HG03342 (cell line): Measurements from ENCODE around the gene GNB3.

Experiments
- ATAC-seq: cut with Tn5 transposase; IDR thresholded peaks from one replicate; pipeline ENCODE4 v1.9.1; 2021; ENCODE audit warnings: mild to moderate bottlenecking, moderate library complexity; ENCODE audit not compliant: unreplicated experiment

The GNB3 gene

GRCh38 chr12:6823182-6824084, 17.3 kb upstream of the GNB3 start:
- ATAC-seq: no peak

DNA sequence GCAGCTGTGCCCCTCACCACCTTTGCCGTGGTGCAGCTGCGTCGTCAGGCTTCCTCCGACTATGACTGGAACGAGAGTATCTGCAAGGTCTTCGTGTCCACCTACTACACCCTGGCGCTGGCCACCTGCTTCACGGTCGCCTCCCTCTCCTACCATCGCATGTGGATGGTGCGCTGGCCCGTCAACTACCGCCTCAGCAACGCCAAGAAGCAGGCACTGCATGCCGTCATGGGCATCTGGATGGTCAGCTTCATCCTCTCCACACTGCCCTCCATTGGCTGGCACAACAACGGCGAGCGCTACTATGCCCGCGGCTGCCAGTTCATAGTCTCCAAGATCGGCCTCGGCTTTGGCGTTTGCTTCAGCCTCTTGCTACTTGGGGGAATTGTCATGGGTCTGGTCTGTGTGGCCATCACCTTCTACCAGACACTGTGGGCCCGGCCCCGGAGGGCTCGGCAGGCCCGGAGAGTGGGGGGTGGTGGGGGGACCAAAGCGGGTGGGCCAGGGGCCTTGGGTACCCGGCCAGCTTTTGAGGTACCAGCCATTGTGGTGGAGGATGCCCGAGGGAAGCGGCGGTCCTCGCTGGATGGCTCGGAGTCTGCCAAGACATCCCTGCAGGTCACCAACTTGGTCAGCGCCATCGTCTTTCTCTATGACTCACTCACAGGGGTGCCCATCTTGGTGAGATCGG, 16.5 kb upstream of the GNB3 start:
- ATAC-seq: no peak

DNA sequence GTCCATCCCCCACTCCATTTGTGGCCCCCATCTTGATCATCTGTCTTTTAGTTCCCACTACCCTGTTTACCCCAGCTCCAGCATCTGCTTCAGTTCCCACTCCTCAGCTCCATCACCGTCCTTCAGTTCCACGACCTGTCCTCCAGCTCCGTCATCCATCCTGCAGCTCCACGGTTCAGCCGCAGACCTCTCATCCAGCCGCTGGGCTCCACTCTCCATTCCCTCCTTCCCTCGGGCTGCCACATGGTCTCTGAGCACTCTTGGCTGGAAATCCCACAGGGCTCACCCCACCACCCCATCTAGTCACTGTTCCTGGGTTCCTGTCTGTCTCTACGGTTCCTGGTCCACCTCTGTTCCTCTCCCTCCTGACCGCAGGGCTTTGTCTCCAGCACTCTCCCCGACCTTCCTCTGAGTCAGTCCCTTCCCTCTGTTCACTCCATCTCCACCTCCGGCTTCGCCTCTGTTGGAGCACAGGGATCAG, 15.8 kb upstream of the GNB3 start:
- no peak for ATAC-seq

DNA sequence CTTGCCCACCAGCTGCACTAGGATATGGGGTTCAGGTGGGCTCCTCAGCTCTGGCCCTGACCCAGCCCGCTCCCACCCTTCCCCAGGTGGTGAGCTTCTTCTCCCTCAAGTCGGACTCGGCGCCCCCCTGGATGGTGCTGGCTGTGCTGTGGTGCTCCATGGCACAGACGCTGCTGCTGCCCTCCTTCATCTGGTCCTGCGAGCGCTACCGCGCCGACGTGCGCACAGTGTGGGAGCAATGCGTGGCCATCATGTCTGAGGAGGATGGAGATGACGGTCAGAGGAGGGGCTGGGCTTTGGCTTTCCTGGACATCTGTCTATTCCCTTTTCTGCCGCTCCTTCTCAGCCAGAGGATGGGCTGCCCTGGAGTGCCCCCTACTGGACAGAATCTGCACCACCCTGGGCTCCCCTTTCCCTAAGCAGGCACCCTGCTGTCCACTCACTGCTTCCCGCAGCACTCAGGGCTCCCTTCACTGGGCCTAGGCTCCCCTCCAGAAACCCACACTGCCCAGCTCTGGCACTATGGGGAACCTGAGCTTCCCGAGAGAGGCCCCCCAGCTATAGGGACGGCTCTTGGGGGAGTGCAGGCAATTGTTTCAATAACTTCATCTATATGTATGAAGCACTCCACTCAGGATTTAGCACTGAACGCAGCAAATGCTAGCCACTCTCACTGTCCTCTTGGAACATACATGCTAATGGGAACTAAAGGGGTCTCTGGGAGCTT, 15.2 kb upstream of the GNB3 start:
- no peak for ATAC-seq

GRCh38 chr12:6826125-6826733, 14.5 kb upstream of the GNB3 start:
- no peak for ATAC-seq

GRCh38 chr12:6826734-6827436, 13.8 kb upstream of the GNB3 start:
- no peak for ATAC-seq

GRCh38 chr12:6827437-6827911, 13.3 kb upstream of the GNB3 start:
- no peak for ATAC-seq

DNA sequence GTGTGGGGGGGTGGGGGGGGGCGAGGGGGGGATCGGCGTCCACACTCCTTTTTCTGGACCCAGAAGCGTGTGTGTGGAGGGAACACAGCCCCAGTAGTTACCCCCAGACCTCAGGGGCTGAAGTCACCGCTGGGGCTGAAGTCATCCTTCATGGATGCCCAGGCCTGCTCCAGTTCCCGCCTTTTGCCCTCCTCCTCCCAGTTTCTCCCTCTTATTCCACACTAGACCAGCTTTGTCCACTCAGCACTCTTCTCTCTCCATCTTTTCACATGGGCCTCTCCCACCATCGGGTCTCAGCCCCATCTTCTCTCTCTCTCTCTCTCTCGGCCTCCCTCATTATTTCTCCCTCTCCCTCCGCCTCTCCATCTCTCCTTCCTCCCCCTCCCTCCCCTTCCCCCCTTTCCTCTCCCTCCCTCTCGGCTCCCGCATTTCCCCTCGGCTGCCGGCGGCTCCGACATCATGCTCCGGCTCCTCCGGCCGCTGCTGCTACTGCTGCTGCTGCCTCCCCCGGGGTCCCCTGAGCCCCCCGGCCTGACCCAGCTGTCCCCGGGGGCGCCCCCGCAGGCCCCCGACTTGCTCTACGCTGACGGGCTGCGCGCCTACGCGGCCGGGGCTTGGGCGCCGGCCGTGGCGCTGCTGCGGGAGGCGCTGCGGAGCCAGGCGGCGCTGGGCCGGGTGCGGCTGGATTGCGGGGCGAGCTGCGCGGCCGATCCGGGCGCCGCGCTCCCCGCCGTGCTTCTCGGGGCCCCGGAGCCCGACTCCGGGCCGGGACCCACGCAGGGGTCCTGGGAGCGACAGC, 12.5 kb upstream of the GNB3 start, which contains the start of gene P3H3:
Gene P3H3, plus strand, starts transcription at position 426 of the 799 bp plus-strand sequence. Its CDS starts 34 bp downstream, at position 460.
- no peak for ATAC-seq

- no peak for ATAC-seq
These were observed 11.8 kb upstream of the GNB3 start for GRCh38 chr12:6828781-6829535.

GRCh38 chr12:6829536-6830220, 11.0 kb upstream of the GNB3 start:
- ATAC-seq: no peak

DNA sequence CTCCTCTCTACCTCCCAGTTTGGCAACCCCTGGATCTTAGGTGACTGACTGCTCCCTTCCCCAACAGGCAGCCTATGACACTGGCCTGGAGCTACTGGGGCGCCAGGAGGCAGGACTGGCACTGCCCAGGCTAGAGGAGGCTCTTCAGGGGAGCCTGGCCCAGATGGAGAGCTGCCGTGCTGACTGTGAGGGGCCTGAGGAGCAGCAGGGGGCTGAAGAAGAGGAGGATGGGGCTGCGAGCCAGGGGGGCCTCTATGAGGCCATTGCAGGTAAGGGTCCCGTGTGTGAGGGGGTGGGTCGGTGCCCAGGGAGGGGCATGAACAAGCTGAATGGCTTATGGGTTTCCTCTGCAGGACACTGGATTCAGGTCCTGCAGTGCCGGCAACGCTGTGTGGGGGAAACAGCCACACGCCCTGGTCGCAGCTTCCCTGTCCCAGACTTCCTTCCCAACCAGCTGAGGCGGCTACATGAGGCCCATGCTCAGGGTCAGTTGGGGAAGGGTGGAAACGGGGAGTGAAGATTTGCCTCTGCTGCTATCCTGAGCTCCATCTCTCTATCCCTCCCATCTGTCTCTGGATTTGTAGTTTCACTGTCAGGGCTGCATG, 10.3 kb upstream of the GNB3 start:
- ATAC-seq: no peak

DNA sequence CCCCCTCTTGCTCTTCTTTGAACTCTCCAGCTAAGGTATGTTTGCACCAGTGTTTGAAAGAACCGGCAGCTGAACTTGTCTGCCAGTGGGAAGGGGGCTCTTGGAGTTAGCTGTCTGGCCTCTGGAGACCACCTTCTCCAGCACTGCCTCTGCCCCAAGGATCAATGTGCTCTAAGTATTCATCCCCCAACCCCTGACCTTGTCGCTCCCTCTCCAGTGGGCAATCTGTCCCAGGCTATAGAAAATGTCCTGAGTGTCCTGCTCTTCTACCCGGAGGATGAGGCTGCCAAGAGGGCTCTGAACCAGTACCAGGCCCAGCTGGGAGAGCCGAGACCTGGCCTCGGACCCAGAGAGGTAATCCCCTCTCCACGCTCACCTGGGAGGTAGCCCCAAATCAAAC, 9.7 kb upstream of the GNB3 start:
- no peak for ATAC-seq

DNA sequence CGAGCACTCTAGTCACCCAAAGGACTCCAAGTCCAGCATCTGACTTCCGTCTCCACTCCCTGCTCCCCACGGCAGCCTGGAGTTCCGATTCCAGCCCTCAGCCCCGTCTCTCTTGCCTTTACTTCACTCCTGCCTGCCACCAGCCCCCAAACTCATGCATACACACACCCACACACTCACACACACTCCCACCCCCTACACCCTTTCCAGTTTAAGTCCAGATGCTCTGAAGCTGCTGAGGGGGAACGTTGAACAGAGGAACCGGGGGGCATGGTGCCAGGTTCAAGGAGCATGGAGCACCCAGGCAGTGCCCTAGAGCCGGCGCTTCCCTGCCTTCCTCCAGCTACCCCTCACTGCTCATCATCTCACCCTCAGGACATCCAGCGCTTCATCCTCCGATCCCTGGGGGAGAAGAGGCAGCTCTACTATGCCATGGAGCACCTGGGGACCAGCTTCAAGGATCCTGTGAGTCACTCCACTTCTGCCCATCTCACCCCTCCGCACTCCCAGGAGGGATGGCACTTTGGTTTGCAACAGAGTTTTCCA, 9.2 kb upstream of the GNB3 start:
- ATAC-seq: no peak

GRCh38 chr12:6832125-6832524, 8.6 kb upstream of the GNB3 start:
- ATAC-seq: no peak

GRCh38 chr12:6833189-6833890, 7.4 kb upstream of the GNB3 start:
- no peak for ATAC-seq

- ATAC-seq: no peak
These were observed 6.5 kb upstream of the GNB3 start for GRCh38 chr12:6834254-6834653.

DNA sequence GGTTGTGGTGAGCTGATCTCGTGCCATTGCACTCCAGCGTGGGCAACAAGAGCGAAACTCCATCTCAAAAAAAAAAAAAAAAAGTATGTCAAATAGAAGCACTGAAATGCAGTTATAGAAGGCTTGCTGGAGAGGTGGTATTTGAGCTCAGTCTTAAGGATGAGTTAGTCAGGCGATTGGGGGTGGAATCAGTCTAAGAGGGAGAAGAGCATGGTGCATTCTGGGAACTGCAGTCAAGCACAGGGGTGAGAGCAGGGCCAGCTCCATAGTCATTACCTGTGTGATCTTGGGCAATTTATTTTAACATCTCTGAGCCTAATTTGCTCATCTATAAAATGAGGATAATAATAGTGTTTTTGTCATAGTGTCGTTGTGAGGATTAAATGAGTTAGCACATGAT, 5.9 kb upstream of the GNB3 start:
- ATAC-seq: no peak
